Measurements from ENCODE around the gene GSE1. TPM values are rescaled to one million over a fixed set of nuclear protein-coding genes. Genes with fewer than 3 reads are reported as not detected.

Gene GSE1
- total RNA-seq, 6 experiments from 2014 or later: 30.0 to 48.0 (median 38.8) TPM

GRCh38 chr16:85632709-85633437, 19.8 kb downstream of the GSE1 start:
- Histone ChIP-seq H3K9me3 (no peaks in the 10 kb centered on the region), H3K36me3 (no peaks in the 10 kb centered on the region), H3K4me1 (peaks cover 0 to 22% (median 0%) of the 10 kb centered on the region in 4 donors), H3K4me3 (no peak overlapping the region), H3K27ac (no peak overlapping the region), H3K27me3 (no peaks in the 10 kb centered on the region)
- 80% methylated on average over 7 of the region's 35 CpGs for WGBS (ENCODE audit: insufficient coverage, low coverage, low lambda C conversion rate, missing lambda C conversion rate)
- ATAC-seq (peak in 1 of 4 donors; percentile 20), DNase-seq (no peak)
- intact Hi-C loops (cut with DNase I): no loop called here
- TF ChIP-seq POLR2A (IDR thresholded peaks at IDR 0.05): no peak
- TF ChIP-seq CTCF (IDR thresholded peaks at IDR 0.05): no peak

- Histone ChIP-seq H3K27ac (no peak overlapping the region), H3K9me3 (no peaks in the 10 kb centered on the region), H3K27me3 (no peaks in the 10 kb centered on the region), H3K4me3 (no peak overlapping the region), H3K4me1 (peaks cover 0 to 24% (median 0%) of the 10 kb centered on the region in 4 donors), H3K36me3 (no peaks in the 10 kb centered on the region)
- ATAC-seq (no peak), DNase-seq (no peak)
- no CpG with 5 or more reads among the region's 15 CpGs for WGBS (ENCODE audit: insufficient coverage, low coverage, low lambda C conversion rate, missing lambda C conversion rate)
- no peak for TF ChIP-seq POLR2A (IDR thresholded peaks at IDR 0.05)
- TF ChIP-seq CTCF (IDR thresholded peaks at IDR 0.05): no peak
- intact Hi-C loops (cut with DNase I): no loop called here
Measured at GRCh38 chr16:85633438-85633743, 20.3 kb downstream of the GSE1 start.

GRCh38 chr16:85633888-85634287, 20.8 kb downstream of the GSE1 start:
- Histone ChIP-seq H3K27me3 (no peaks in the 10 kb centered on the region), H3K4me1 (peaks cover 0 to 24% (median 0%) of the 10 kb centered on the region in 4 donors), H3K9me3 (no peaks in the 10 kb centered on the region), H3K4me3 (no peak overlapping the region), H3K27ac (no peak overlapping the region), H3K36me3 (no peaks in the 10 kb centered on the region)
- 92% methylated on average over 5 of the region's 35 CpGs for WGBS (ENCODE audit: insufficient coverage, low coverage, low lambda C conversion rate, missing lambda C conversion rate)
- intact Hi-C loops (cut with DNase I): no loop called here
- ATAC-seq (no peak), DNase-seq (no peak)
- no peak for TF ChIP-seq POLR2A (IDR thresholded peaks at IDR 0.05)
- no peak for TF ChIP-seq CTCF (IDR thresholded peaks at IDR 0.05)

- no CpG with 5 or more reads among the region's 24 CpGs for WGBS (ENCODE audit: insufficient coverage, low coverage, low lambda C conversion rate, missing lambda C conversion rate)
- intact Hi-C loops (cut with DNase I): no loop called here
- no peak overlapping the region for H3K4me3 ChIP-seq
- H3K9me3 ChIP-seq: no peaks in the 10 kb centered on the region
- ATAC-seq (no peak), DNase-seq (no peak)
- H3K36me3 ChIP-seq: no peaks in the 10 kb centered on the region
- no peak overlapping the region for H3K27ac ChIP-seq
- no peaks in the 10 kb centered on the region for H3K27me3 ChIP-seq
- peaks cover 0 to 24% (median 0%) of the 10 kb centered on the region in 4 donors for H3K4me1 ChIP-seq
- TF ChIP-seq CTCF (IDR thresholded peaks at IDR 0.05) (no peak), POLR2A (IDR thresholded peaks at IDR 0.05) (no peak)
Measured at GRCh38 chr16:85634747-85635544, 21.8 kb downstream of the GSE1 start.

Measured in right lobe of liver (tissue), 6 donors.